ENCODE measurements around the gene GTF2A1. TPM values are rescaled to one million over a fixed set of nuclear protein-coding genes. Genes with fewer than 3 reads are reported as not detected.
A peak's percentile ranks its signal among the peaks of the same experiment; 100 is the strongest.

Gene GTF2A1
- total RNA-seq, 1 donor from 2014 or later: 63.1 TPM

DNA sequence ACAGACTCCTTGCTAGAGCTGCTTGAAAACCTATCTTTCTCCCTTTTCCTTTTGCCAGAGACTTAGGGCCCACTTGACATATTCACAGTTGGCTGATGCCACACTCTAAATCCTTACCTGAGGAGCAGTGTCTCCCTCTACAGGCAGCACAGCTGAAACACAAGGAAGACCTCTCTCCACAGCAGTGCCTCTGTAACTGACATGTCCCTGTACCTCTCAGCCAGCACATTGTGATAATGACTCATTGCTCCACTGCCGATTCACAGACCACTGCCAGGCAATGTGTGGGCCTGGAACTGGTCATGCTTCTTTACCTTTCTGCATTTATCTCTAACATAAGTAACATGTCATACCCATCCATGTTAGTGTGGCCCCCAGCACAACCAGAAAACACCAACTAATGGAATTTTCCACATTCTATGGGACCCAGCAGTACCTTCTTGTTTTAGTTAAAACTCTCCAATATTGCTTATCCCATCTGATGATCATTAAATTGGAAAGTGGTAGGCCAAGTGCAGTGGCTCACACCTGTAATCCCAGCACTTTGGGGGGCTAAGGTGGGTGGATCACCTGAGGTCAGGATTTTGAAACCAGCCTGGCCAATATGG is 56.5 kb downstream of the GTF2A1 start:
- Mint-ChIP-seq H3K36me3 (no peaks in the 10 kb centered on the region), H3K27ac (no peak overlapping the region), H3K9me3 (no peaks in the 10 kb centered on the region), H3K4me3 (no peak overlapping the region), H3K27me3 (ENCODE audit: insufficient read depth, low read depth) (no peaks in the 10 kb centered on the region), H3K4me1 (no peaks in the 10 kb centered on the region)
- H3K27me3 ChIP-seq: no peaks in the 10 kb centered on the region
- no peak overlapping the region for H3K4me2 ChIP-seq
- no peaks in the 10 kb centered on the region for H3K4me1 ChIP-seq
- H3K79me2 ChIP-seq (ENCODE audit: low read depth): no peaks in the 10 kb centered on the region
- H3F3A ChIP-seq (ENCODE audit: low read depth): no peaks in the 10 kb centered on the region
- no peak overlapping the region for H2AFZ ChIP-seq (replicated peaks)
- no peak overlapping the region for H3K9ac ChIP-seq
- H3K4me3 ChIP-seq: no peak overlapping the region
- TF ChIP-seq, protein P1, sequence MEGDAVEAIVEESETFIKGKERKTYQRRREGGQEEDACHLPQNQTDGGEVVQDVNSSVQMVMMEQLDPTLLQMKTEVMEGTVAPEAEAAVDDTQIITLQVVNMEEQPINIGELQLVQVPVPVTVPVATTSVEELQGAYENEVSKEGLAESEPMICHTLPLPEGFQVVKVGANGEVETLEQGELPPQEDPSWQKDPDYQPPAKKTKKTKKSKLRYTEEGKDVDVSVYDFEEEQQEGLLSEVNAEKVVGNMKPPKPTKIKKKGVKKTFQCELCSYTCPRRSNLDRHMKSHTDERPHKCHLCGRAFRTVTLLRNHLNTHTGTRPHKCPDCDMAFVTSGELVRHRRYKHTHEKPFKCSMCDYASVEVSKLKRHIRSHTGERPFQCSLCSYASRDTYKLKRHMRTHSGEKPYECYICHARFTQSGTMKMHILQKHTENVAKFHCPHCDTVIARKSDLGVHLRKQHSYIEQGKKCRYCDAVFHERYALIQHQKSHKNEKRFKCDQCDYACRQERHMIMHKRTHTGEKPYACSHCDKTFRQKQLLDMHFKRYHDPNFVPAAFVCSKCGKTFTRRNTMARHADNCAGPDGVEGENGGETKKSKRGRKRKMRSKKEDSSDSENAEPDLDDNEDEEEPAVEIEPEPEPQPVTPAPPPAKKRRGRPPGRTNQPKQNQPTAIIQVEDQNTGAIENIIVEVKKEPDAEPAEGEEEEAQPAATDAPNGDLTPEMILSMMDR (IDR thresholded peaks at IDR 0.05): peak; percentile 80
- no peak for TF ChIP-seq EZH2 (IDR thresholded peaks at IDR 0.05)
- TF ChIP-seq EZH2phosphoT487 (IDR thresholded peaks at IDR 0.05): no peak
- H4K20me1 ChIP-seq (ENCODE audit: low read depth): no peaks in the 10 kb centered on the region
- DNase-seq (ENCODE audit: low spot score): peak; percentile 78
- no peak overlapping the region for H3K27ac ChIP-seq
- H3K36me3 ChIP-seq: no peaks in the 10 kb centered on the region
- no peaks in the 10 kb centered on the region for H3K9me3 ChIP-seq (ENCODE audit: low read depth)

DNA sequence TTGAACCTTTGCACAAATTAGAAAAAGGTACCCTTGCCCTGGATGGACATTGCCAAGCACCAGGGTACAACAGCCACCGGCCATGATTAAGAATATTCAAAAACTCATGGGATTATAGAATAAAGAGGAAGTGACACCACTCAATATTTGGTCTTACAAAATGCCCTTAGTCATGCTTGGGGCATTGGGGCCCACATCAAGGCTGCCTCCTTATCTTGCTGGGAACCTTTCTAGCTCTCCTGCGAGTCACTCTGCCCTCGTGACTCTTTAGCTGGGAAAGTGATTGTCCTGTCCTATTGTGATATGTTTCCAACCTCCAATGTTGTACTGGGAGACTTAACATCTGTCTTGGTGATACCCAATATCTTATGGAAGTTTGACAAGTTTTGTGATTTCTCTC is 57.8 kb downstream of the GTF2A1 start:
- no peaks in the 10 kb centered on the region for H3K79me2 ChIP-seq (ENCODE audit: low read depth)
- no peak overlapping the region for H3K9ac ChIP-seq
- no peaks in the 10 kb centered on the region for H3K27me3 ChIP-seq
- H3K4me1 ChIP-seq: no peaks in the 10 kb centered on the region
- TF ChIP-seq EZH2 (IDR thresholded peaks at IDR 0.05): no peak
- TF ChIP-seq EZH2phosphoT487 (IDR thresholded peaks at IDR 0.05): no peak
- TF ChIP-seq, protein P1 (IDR thresholded peaks at IDR 0.05): no peak
- H3F3A ChIP-seq (ENCODE audit: low read depth): no peaks in the 10 kb centered on the region
- no peak overlapping the region for H3K27ac ChIP-seq
- H3K9me3 ChIP-seq (ENCODE audit: low read depth): no peaks in the 10 kb centered on the region
- no peak overlapping the region for H3K27ac Mint-ChIP-seq
- H3K4me1 Mint-ChIP-seq: no peaks in the 10 kb centered on the region
- no peak overlapping the region for H3K4me2 ChIP-seq
- no peaks in the 10 kb centered on the region for H3K36me3 ChIP-seq
- no peak for DNase-seq (ENCODE audit: low spot score)
- H4K20me1 ChIP-seq (ENCODE audit: low read depth): no peaks in the 10 kb centered on the region
- H3K9me3 Mint-ChIP-seq: no peaks in the 10 kb centered on the region
- H2AFZ ChIP-seq (replicated peaks): no peak overlapping the region
- H3K36me3 Mint-ChIP-seq: no peaks in the 10 kb centered on the region
- no peak overlapping the region for H3K4me3 Mint-ChIP-seq
- H3K4me3 ChIP-seq: no peak overlapping the region
- no peaks in the 10 kb centered on the region for H3K27me3 Mint-ChIP-seq (ENCODE audit: insufficient read depth, low read depth)

DNA sequence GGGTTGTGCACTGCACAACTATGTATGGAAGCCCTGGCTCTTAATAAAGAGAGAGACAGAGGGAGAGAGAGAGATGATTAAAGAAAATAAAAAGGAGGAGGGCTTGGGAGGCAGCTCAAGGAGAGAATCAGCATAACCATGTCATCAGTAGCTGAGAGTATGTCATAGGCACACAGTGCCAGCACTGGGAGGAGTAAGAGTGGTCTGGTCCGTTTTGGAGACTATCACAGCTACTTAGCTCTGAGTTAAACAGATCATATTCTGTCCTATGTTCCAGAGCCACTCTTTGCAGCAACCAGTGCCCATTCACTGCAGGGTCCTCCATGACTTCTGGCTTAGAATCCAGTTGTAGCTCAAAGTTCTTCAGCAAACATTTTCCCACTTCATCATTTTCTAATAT is 59.0 kb downstream of the GTF2A1 start:
- no peaks in the 10 kb centered on the region for H3F3A ChIP-seq (ENCODE audit: low read depth)
- peaks cover 2% of the 10 kb centered on the region for H3K27me3 Mint-ChIP-seq (ENCODE audit: insufficient read depth, low read depth)
- H3K36me3 ChIP-seq: no peaks in the 10 kb centered on the region
- H3K9me3 Mint-ChIP-seq: no peaks in the 10 kb centered on the region
- H3K9ac ChIP-seq: no peak overlapping the region
- no peaks in the 10 kb centered on the region for H3K4me1 Mint-ChIP-seq
- no peak overlapping the region for H2AFZ ChIP-seq (replicated peaks)
- DNase-seq (ENCODE audit: low spot score): no peak
- TF ChIP-seq EZH2 (IDR thresholded peaks at IDR 0.05): no peak
- TF ChIP-seq, protein P1 (IDR thresholded peaks at IDR 0.05): no peak
- TF ChIP-seq EZH2phosphoT487 (IDR thresholded peaks at IDR 0.05): no peak
- no peaks in the 10 kb centered on the region for H3K4me1 ChIP-seq
- no peaks in the 10 kb centered on the region for H3K36me3 Mint-ChIP-seq
- H3K9me3 ChIP-seq (ENCODE audit: low read depth): no peaks in the 10 kb centered on the region
- no peaks in the 10 kb centered on the region for H4K20me1 ChIP-seq (ENCODE audit: low read depth)
- no peak overlapping the region for H3K4me2 ChIP-seq
- H3K79me2 ChIP-seq (ENCODE audit: low read depth): no peaks in the 10 kb centered on the region
- no peaks in the 10 kb centered on the region for H3K27me3 ChIP-seq
- no peak overlapping the region for H3K4me3 ChIP-seq
- no peak overlapping the region for H3K27ac ChIP-seq
- no peak overlapping the region for H3K27ac Mint-ChIP-seq
- no peak overlapping the region for H3K4me3 Mint-ChIP-seq

All from neural progenitor cell (in vitro differentiated cells).